ENCODE data around the gene MYO7B. TPM values are rescaled to one million over a fixed set of nuclear protein-coding genes. Genes with fewer than 3 reads are reported as not detected.

Gene MYO7B
- total and polyA plus RNA-seq, 4 donors: 0.51 to 4.7 (median 1.9) TPM

GRCh38 chr2:127641133-127641532 lies 105.7 kb downstream of the MYO7B start:
- no peak for ATAC-seq (ENCODE audit: insufficient read depth, low FRiP score)
- H3K4me1 ChIP-seq (ENCODE audit: control insufficient read depth in 5 of 5, insufficient read depth in 5 of 5, low read length in 5 of 5): peaks cover 0 to 42% (median 8%) of the 10 kb centered on the region in 5 donors
- no peaks in the 10 kb centered on the region for H3K27me3 ChIP-seq (ENCODE audit: control insufficient read depth in 3 of 3, insufficient read depth in 3 of 3, low read length in 2 of 3)
- H3K9me3 ChIP-seq (ENCODE audit: control insufficient read depth in 4 of 4, insufficient read depth in 3 of 4, low read length in 3 of 4): no peaks in the 10 kb centered on the region
- H3K4me3 ChIP-seq: no peak overlapping the region
- peak overlapping the region in 1 of 2 donors; percentile 35 for H3K27ac ChIP-seq (ENCODE audit: low read depth in 1 of 2, low read length in 1 of 2)
- no peak overlapping the region for H3K9ac ChIP-seq (ENCODE audit: insufficient read depth in 1 of 2, low read length in 2 of 2)
- DNase-seq: no peak
- peaks cover 0 to 11% (median 0%) of the 10 kb centered on the region in 4 donors for H3K36me3 ChIP-seq (ENCODE audit: control insufficient read depth in 4 of 4, insufficient read depth in 4 of 4, low read length in 4 of 4)
- WGBS, 2 donors: 87 to 98% methylated on average over 6 of the region's 6 CpGs
- TF ChIP-seq, protein P1, sequence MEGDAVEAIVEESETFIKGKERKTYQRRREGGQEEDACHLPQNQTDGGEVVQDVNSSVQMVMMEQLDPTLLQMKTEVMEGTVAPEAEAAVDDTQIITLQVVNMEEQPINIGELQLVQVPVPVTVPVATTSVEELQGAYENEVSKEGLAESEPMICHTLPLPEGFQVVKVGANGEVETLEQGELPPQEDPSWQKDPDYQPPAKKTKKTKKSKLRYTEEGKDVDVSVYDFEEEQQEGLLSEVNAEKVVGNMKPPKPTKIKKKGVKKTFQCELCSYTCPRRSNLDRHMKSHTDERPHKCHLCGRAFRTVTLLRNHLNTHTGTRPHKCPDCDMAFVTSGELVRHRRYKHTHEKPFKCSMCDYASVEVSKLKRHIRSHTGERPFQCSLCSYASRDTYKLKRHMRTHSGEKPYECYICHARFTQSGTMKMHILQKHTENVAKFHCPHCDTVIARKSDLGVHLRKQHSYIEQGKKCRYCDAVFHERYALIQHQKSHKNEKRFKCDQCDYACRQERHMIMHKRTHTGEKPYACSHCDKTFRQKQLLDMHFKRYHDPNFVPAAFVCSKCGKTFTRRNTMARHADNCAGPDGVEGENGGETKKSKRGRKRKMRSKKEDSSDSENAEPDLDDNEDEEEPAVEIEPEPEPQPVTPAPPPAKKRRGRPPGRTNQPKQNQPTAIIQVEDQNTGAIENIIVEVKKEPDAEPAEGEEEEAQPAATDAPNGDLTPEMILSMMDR (IDR thresholded peaks at IDR 0.05; ENCODE audit: control extremely low read depth, extremely low read depth): no peak

DNA sequence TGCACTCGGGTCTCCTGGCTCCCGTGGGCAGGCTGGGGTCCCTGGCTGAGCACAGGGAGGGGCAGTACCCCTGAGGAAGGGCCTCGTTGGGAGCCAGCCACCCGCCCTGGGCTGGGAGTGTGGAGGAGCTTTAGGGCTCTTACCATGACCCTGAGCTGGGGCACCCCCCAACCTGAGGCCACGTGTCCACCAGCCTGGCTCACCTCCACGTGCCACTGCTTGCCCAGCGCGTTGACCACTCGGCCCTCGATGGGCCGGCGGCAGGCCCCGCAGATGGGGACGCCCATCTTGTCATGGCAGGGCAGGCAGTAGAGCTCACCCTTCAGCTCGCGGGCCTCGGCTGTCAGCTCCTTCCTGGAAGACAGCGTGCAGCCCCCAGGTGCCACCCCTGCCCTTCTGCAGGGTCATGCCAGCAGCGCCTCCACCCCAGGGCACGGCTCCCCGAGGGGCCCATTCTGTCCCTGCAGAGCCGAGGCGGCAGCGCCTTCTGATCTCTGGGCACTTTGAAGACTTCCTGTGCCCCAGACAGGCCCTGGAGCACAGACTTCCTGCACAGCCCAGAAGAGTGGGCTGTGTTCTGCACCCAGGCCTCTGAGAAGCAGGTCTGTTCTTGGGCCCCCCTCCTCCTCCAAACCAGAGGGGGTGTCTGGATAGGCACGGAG lies 106.5 kb downstream of the MYO7B start:
- TF ChIP-seq, protein P1 (IDR thresholded peaks at IDR 0.05; ENCODE audit: control extremely low read depth, extremely low read depth): no peak
- H3K27me3 ChIP-seq (ENCODE audit: control insufficient read depth in 3 of 3, insufficient read depth in 3 of 3, low read length in 2 of 3): no peaks in the 10 kb centered on the region
- peak overlapping the region in 1 of 2 donors; percentile 50 for H3K27ac ChIP-seq (ENCODE audit: low read depth in 1 of 2, low read length in 1 of 2)
- peaks cover 0 to 9% (median 0%) of the 10 kb centered on the region in 4 donors for H3K36me3 ChIP-seq (ENCODE audit: control insufficient read depth in 4 of 4, insufficient read depth in 4 of 4, low read length in 4 of 4)
- H3K9ac ChIP-seq (ENCODE audit: insufficient read depth in 1 of 2, low read length in 2 of 2): no peak overlapping the region
- H3K4me1 ChIP-seq (ENCODE audit: control insufficient read depth in 5 of 5, insufficient read depth in 5 of 5, low read length in 5 of 5): peaks cover 0 to 43% (median 7%) of the 10 kb centered on the region in 5 donors
- DNase-seq: no peak
- WGBS, 2 donors: 44 to 47% methylated on average over 25 of the region's 25 CpGs
- no peak overlapping the region for H3K4me3 ChIP-seq
- H3K9me3 ChIP-seq (ENCODE audit: control insufficient read depth in 4 of 4, insufficient read depth in 3 of 4, low read length in 3 of 4): no peaks in the 10 kb centered on the region
- no peak for ATAC-seq (ENCODE audit: insufficient read depth, low FRiP score)

DNA sequence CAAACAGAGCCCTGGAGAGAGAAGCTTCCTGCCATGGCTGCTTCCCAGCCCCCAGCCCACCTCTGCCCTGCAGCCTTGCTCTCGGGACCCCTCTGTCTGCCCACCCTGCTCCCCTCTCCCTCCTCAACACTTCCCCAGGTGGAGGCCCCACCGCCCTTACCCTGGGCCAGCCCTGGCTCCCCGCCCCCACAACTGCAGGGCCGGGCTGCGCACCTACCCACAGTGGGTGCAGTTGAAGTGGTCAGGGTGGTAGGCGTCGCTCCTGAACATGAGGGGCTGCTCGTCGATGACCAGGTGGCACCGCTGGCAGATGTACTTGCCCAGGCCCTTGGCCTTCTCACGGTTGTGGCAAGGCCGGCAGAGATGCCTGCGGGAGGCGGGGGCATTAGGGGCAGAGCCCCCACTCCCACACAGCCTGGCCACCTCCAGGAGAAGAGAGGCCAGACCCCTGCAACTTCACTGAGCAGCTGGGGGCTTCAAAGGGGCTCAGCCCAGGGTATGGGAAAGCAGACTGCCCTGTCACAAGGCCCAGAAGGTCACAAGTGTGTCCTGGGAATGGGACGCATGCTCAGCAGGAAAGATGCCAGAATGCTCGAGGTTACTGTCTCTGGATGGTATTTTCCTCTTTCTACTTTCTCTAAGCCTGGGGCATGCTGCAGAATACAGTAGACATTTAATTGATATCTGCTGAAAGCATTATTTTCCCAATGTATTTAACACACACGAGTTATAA lies 107.4 kb downstream of the MYO7B start:
- DNase-seq (no peak), ATAC-seq (ENCODE audit: insufficient read depth, low FRiP score) (no peak)
- Histone ChIP-seq H3K27ac (ENCODE audit: low read depth in 1 of 2, low read length in 1 of 2) (peak overlapping the region; percentile 43 to 49), H3K27me3 (ENCODE audit: control insufficient read depth in 3 of 3, insufficient read depth in 3 of 3, low read length in 2 of 3) (no peaks in the 10 kb centered on the region), H3K4me1 (ENCODE audit: control insufficient read depth in 5 of 5, insufficient read depth in 5 of 5, low read length in 5 of 5) (peaks cover 0 to 44% (median 3%) of the 10 kb centered on the region in 5 donors), H3K4me3 (no peak overlapping the region), H3K9me3 (ENCODE audit: control insufficient read depth in 4 of 4, insufficient read depth in 3 of 4, low read length in 3 of 4) (no peaks in the 10 kb centered on the region), H3K36me3 (ENCODE audit: control insufficient read depth in 4 of 4, insufficient read depth in 4 of 4, low read length in 4 of 4) (peaks cover 0 to 9% (median 0%) of the 10 kb centered on the region in 4 donors), H3K9ac (ENCODE audit: insufficient read depth in 1 of 2, low read length in 2 of 2) (no peak overlapping the region)
- TF ChIP-seq, protein P1 (IDR thresholded peaks at IDR 0.05; ENCODE audit: control extremely low read depth, extremely low read depth): no peak
- WGBS, 2 donors: 83 to 84% methylated on average over 16 to 17 of the region's 17 CpGs
